ENCODE data around the gene SEMA3D. TPM values are rescaled to one million over a fixed set of nuclear protein-coding genes. Genes with fewer than 3 reads are reported as not detected.
A peak's percentile ranks its signal among the peaks of the same experiment; 100 is the strongest.

Gene SEMA3D
- total RNA-seq, 1 donor from 2014 or later: 13.6 TPM

DNA sequence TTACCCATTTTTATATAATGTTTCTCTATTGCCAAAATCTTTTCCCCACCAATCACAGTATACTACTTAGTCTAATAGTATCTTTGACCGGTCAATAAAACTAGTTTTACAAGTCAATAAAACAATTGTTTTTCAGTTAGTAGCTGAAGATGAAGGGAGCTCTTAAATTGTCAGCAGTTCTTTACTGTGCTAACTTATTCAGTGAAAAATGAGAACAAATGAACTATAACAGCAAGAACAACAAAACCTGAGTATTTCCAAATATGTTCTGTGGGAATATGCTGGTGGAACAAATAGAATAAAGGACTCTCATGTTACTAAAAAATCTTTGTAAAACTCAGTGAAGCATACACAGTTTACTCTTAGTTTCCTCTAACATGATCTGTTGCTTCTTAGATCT, 134.0 kb downstream of the SEMA3D start:
- TF ChIP-seq CTCF (IDR thresholded peaks at IDR 0.05): no peak
- ATAC-seq: no peak
- intact Hi-C loops (cut with DNase I): no loop called here

GRCh38 chr7:85052056-85052737, 134.7 kb downstream of the SEMA3D start:
- ATAC-seq: no peak
- no peak for TF ChIP-seq CTCF (IDR thresholded peaks at IDR 0.05)
- no peaks in the 10 kb centered on the region for H3K9me3 ChIP-seq
- H3K4me3 ChIP-seq: no peak overlapping the region
- no peak overlapping the region for H3K27ac ChIP-seq
- H3K27me3 ChIP-seq: no peaks in the 10 kb centered on the region
- no peaks in the 10 kb centered on the region for H3K36me3 ChIP-seq
- no peak for DNase-seq
- intact Hi-C loops (cut with DNase I): no loop called here
- no peaks in the 10 kb centered on the region for H3K4me1 ChIP-seq

More for the DNA sequence above, 134.0 kb downstream of the SEMA3D start:
- no peak for DNase-seq
- Histone ChIP-seq H3K36me3 (no peaks in the 10 kb centered on the region), H3K9me3 (no peaks in the 10 kb centered on the region), H3K27me3 (no peaks in the 10 kb centered on the region), H3K27ac (no peak overlapping the region), H3K4me3 (no peak overlapping the region), H3K4me1 (no peaks in the 10 kb centered on the region)

- no peaks in the 10 kb centered on the region for H3K4me1 ChIP-seq
- no peak for DNase-seq
- no peak overlapping the region for H3K4me3 ChIP-seq
- no peak for ATAC-seq
- no peaks in the 10 kb centered on the region for H3K9me3 ChIP-seq
- no peak for TF ChIP-seq CTCF (IDR thresholded peaks at IDR 0.05)
- H3K36me3 ChIP-seq: no peaks in the 10 kb centered on the region
- intact Hi-C loops (cut with DNase I): no loop called here
- H3K27ac ChIP-seq: no peak overlapping the region
- no peaks in the 10 kb centered on the region for H3K27me3 ChIP-seq
Measured at GRCh38 chr7:85046534-85046933, 140.3 kb downstream of the SEMA3D start.

DNA sequence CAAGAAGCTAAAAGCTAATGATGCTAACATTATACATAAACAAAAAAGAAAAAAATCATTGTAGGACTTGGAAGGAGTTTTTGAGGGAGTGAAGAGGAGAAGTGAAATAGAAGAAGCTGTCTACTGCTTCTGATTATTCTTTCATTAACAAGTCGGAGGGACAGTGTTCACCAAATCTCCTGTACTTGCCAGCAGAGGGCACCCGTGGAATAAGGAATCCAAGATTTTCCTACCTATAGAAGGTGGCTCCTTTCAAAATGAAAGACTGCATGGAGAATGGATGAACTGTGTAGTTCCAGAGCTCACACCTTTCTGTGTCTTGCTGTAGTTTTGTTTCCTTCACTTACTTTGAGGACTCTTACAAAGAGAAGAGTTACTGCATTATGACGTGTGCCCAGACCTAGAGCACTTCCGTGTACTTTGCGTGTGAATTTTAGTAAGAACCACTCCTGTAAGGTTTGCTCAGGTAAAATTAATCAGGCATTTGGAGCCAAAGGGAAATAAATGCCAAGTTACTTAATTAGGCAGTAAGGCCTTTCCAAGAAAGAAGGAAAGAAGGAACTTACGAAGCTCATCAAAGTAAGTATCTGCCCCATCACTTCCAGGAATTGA, 145.1 kb downstream of the SEMA3D start:
- H3K9me3 ChIP-seq: no peaks in the 10 kb centered on the region
- H3K27me3 ChIP-seq: no peaks in the 10 kb centered on the region
- H3K36me3 ChIP-seq: no peaks in the 10 kb centered on the region
- H3K4me1 ChIP-seq: no peaks in the 10 kb centered on the region
- ATAC-seq (peak; percentile 86), DNase-seq (peak; percentile 71)
- intact Hi-C loops (cut with DNase I): no loop called here
- no peak overlapping the region for H3K4me3 ChIP-seq
- TF ChIP-seq CTCF (IDR thresholded peaks at IDR 0.05): peak; percentile 74
- H3K27ac ChIP-seq: no peak overlapping the region

- intact Hi-C loops (cut with DNase I): no loop called here
- no peak overlapping the region for H3K4me3 ChIP-seq
- H3K36me3 ChIP-seq: no peaks in the 10 kb centered on the region
- no peak overlapping the region for H3K27ac ChIP-seq
- H3K9me3 ChIP-seq: no peaks in the 10 kb centered on the region
- DNase-seq: no peak
- TF ChIP-seq CTCF (IDR thresholded peaks at IDR 0.05): no peak
- no peaks in the 10 kb centered on the region for H3K4me1 ChIP-seq
- ATAC-seq: no peak
- no peaks in the 10 kb centered on the region for H3K27me3 ChIP-seq
Measured at GRCh38 chr7:85039196-85039923, 147.5 kb downstream of the SEMA3D start.
